SU-DHL-6 (cell line): ENCODE results near the gene MYH7B.

ENCODE experiments used
- H2AFZ ChIP-seq: fragments of 200-600 bp; sonication (generic); 2 replicates; pipeline ENCODE4 v1.6.1; 2014; ENCODE audit warnings: low read depth, mild to moderate bottlenecking, moderate library complexity, mixed read lengths, antibody characterized with exemption, low read length; ENCODE audit not compliant: severe bottlenecking
- H3F3A ChIP-seq: fragments of 200-600 bp; shearing (Covaris generic); 2 replicates; pipeline ENCODE4 v1.6.0; 2016; ENCODE audit warnings: antibody characterized with exemption, mild to moderate bottlenecking; ENCODE audit not compliant: insufficient read depth
- H3K27ac ChIP-seq: fragments of 200-600 bp; sonication (generic); 2 replicates; pipeline ENCODE4 v1.5.1; 2016; ENCODE audit warnings: low read depth, mild to moderate bottlenecking, low read length, moderate library complexity, mixed read lengths
- H3K27me3 ChIP-seq: fragments of 200-600 bp; sonication (generic), shearing (Covaris generic); 2 replicates; pipeline ENCODE4 v1.6.0; 2014; ENCODE audit warnings: mild to moderate bottlenecking, low read length
- H3K36me3 ChIP-seq: fragments of 200-600 bp; sonication (generic); 2 replicates; pipeline ENCODE4 v1.6.1; 2014; ENCODE audit warnings: mild to moderate bottlenecking, low read length, mixed read lengths
- H3K4me2 ChIP-seq: fragments of 300-600, 200-600 bp; shearing (Covaris generic), sonication (generic); 2 replicates; pipeline ENCODE4 v1.6.0; 2014; ENCODE audit warnings: low read length, low read depth, mild to moderate bottlenecking; ENCODE audit not compliant: poor library complexity, severe bottlenecking
- H3K4me3 ChIP-seq: fragments of 200-600 bp; sonication (generic); 2 replicates; pipeline ENCODE4 v1.5.1; 2014; ENCODE audit warnings: antibody characterized with exemption, low read length, mild to moderate bottlenecking, mixed read lengths; ENCODE audit not compliant: insufficient read depth, poor library complexity, severe bottlenecking
- H3K79me2 ChIP-seq: fragments of 200-600 bp; sonication (generic); 2 replicates; pipeline ENCODE4 v1.6.1; 2014; ENCODE audit warnings: mild to moderate bottlenecking, low read length, moderate library complexity; ENCODE audit not compliant: insufficient read depth
- H3K9ac ChIP-seq: fragments of 200-600 bp; sonication (generic); 2 replicates; pipeline ENCODE4 v1.7.0; 2014; ENCODE audit warnings: mild to moderate bottlenecking, low read length
- H3K9me2 ChIP-seq: fragments of 200-600 bp; sonication (generic); replicated peaks from 2 replicates; pipeline ENCODE4 v1.6.1; 2014; ENCODE audit warnings: low read length; ENCODE audit not compliant: insufficient read depth
- H3K9me3 ChIP-seq: fragments of 200-600 bp; sonication (generic); 2 replicates; pipeline ENCODE4 v1.6.1; 2014; ENCODE audit warnings: low read length, mixed read lengths; ENCODE audit not compliant: insufficient read depth
- H4K20me1 ChIP-seq: fragments of 200-600 bp; sonication (generic); 2 replicates; pipeline ENCODE4 v1.6.1; 2014; ENCODE audit warnings: low read depth, mild to moderate bottlenecking, antibody characterized with exemption, low read length, moderate library complexity, mixed read lengths
- CTCF ChIP-seq: fragments of 200-600 bp; sonication (generic); IDR thresholded peaks from one replicate; pipeline ENCODE4 v1.5.1; 2017; ENCODE audit warnings: antibody characterized with exemption, mild to moderate bottlenecking, low read length, moderate library complexity; ENCODE audit not compliant: insufficient read depth, poor library complexity, severe bottlenecking
- EZH2phosphoT487 ChIP-seq: fragments of 200-600 bp; sonication (generic), shearing (Covaris generic); conservative IDR thresholded peaks from 2 replicates; pipeline ENCODE4 v1.6.1; 2018; ENCODE audit warnings: mild to moderate bottlenecking, antibody characterized with exemption, low read length, moderate library complexity, mixed read lengths

MYH7B gene

GRCh38 chr20:35000311-35000921 lies 44.7 kb downstream of the MYH7B start:
- no peaks in the 10 kb centered on the region for H3K36me3 ChIP-seq
- no peaks in the 10 kb centered on the region for H3K9me3 ChIP-seq
- no peaks in the 10 kb centered on the region for H3K27me3 ChIP-seq
- H3K9me2 ChIP-seq, result no peaks in the 10 kb centered on the region
- H4K20me1 ChIP-seq, result no peaks in the 10 kb centered on the region
- H3K4me3 ChIP-seq, result no peak overlapping the region
- TF ChIP-seq CTCF (no peak), EZH2phosphoT487 (no peak)
- no peak overlapping the region for H3K9ac ChIP-seq
- H3F3A ChIP-seq, result no peaks in the 10 kb centered on the region
- no peaks in the 10 kb centered on the region for H3K79me2 ChIP-seq
- no peak overlapping the region for H3K4me2 ChIP-seq
- H3K27ac ChIP-seq, result no peak overlapping the region
- H2AFZ ChIP-seq, result no peak overlapping the region

GRCh38 chr20:35000922-35001595 lies 45.4 kb downstream of the MYH7B start:
- Histone ChIP-seq H4K20me1 (no peaks in the 10 kb centered on the region), H3K27ac (no peak overlapping the region), H3K9me3 (no peaks in the 10 kb centered on the region), H3F3A (no peaks in the 10 kb centered on the region), H3K4me2 (no peak overlapping the region), H3K9ac (no peak overlapping the region), H2AFZ (no peak overlapping the region), H3K36me3 (no peaks in the 10 kb centered on the region), H3K27me3 (no peaks in the 10 kb centered on the region), H3K9me2 (no peaks in the 10 kb centered on the region), H3K79me2 (no peaks in the 10 kb centered on the region), H3K4me3 (no peak overlapping the region)
- TF ChIP-seq CTCF (no peak), EZH2phosphoT487 (no peak)

- Histone ChIP-seq H3K9me3 (no peaks in the 10 kb centered on the region), H3K4me2 (no peak overlapping the region), H3K9me2 (no peaks in the 10 kb centered on the region), H3K27ac (no peak overlapping the region), H3K9ac (no peak overlapping the region), H3K79me2 (no peaks in the 10 kb centered on the region), H3K36me3 (no peaks in the 10 kb centered on the region), H3K4me3 (no peak overlapping the region), H2AFZ (no peak overlapping the region), H3F3A (no peaks in the 10 kb centered on the region), H3K27me3 (no peaks in the 10 kb centered on the region), H4K20me1 (no peaks in the 10 kb centered on the region)
- TF ChIP-seq EZH2phosphoT487 (no peak), CTCF (peak; percentile 20)
These were observed 46.1 kb downstream of the MYH7B start for GRCh38 chr20:35001596-35002362.
